Measurements from ENCODE around the gene PRSS50. TPM values are rescaled to one million over a fixed set of nuclear protein-coding genes. Genes with fewer than 3 reads are reported as not detected.

The PRSS50 gene
- total RNA-seq, 1 experiment from 2014 or later, result not detected

Other genes starting within 250 kb of the PRSS50 start
- gene RTP3, start 219.9 kb downstream of the PRSS50 start, total RNA-seq (2022), result not detected in 2 replicates
- gene LRRC2, start 151.6 kb downstream of the PRSS50 start, total RNA-seq (2022), result not detected in 2 replicates
- not detected in 2 replicates for gene FAM240A, start 105.3 kb downstream of the PRSS50 start, total RNA-seq (2022)
- gene ALS2CL, start 24.2 kb downstream of the PRSS50 start, total RNA-seq (2022), result 39.6 and 46.7 TPM in 2 replicates
- gene TMIE, start 16.5 kb downstream of the PRSS50 start, total RNA-seq (2022), result 0.26 TPM in 1 of 2 replicates, not detected in the other
- not detected in 2 replicates for gene MYL3, start 145.6 kb upstream of the PRSS50 start, total RNA-seq (2022)
- gene PTH1R, start 159.9 kb upstream of the PRSS50 start, total RNA-seq (2022), result not detected in 2 replicates

Measured in Calu3 (cell line).